ENCODE results near the gene EPHX1. TPM values are rescaled to one million over a fixed set of nuclear protein-coding genes. Genes with fewer than 3 reads are reported as not detected.
"Not testable (repeated sequence)": the region's sequence is repeated elsewhere in the genome, so short reads cannot be mapped to it uniquely, and the experiment has no call there.

Gene EPHX1
- total and polyA plus RNA-seq, 2 of the 8 experiments (the other 6 are each of a cell fraction or from before 2014, with no cell fraction given) = 45.3 to 79.1 TPM

DNA sequence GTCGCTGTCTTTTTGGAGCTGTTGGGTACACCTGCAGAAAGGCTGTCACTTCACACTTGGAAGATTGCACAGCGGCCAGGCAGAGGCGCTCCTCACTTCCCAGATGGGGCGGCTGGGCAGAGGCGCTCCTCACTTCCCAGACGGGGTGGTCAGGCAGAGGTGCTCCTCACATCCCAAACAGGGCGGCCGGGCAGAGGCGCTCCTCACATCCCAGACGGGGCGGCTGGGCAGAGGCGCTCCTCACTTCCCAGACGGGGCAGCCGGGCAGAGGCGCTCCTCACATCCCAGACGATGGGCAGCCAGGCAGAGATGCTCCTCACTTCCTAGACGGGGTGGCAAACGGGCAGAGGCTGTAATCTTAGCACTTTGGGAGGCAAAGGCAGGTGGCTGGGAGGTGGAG, 13.8 kb upstream of the EPHX1 start:
- WGBS, 2 experiments (ENCODE audit: extremely low coverage in 1 of 2, insufficient coverage in 1 of 2, insufficient read length in 1 of 2, insufficient replicate concordance in 2 of 2, low coverage in 1 of 2, low lambda C conversion rate in 2 of 2, missing lambda C conversion rate in 1 of 2) = 98% methylated on average over 11 of the region's 18 CpGs; no CpG with 5 or more reads in 1 of the 2 experiments
- DNase-seq (ENCODE audit: low read depth in 1 of 2, low spot score in 2 of 2); H3K4me2 ChIP-seq (ENCODE audit: insufficient read depth in 1 of 2, low read depth in 2 of 2, low read length in 2 of 2); H3K56ac ChIP-seq (replicated peaks; ENCODE audit: insufficient read length, low read depth, low read length); H4K8ac ChIP-seq (ENCODE audit: extremely low read depth, insufficient read depth, low read length); H2BK12ac ChIP-seq (ENCODE audit: low read depth, low read length); H3K4me3 ChIP-seq (ENCODE audit: extremely low read depth in 1 of 4, insufficient read depth in 2 of 4, low read depth in 3 of 4, low read length in 4 of 4); H2BK20ac ChIP-seq (ENCODE audit: low read length); H3K23ac ChIP-seq (ENCODE audit: insufficient read length); H3K14ac ChIP-seq (ENCODE audit: insufficient read length); H3K23me2 ChIP-seq (ENCODE audit: low read depth, low read length); CTCF ChIA-PET (ENCODE audit: partially characterized antibody); H2BK120ac ChIP-seq (replicated peaks; ENCODE audit: low read depth, low read length); H3K4ac ChIP-seq (replicated peaks; ENCODE audit: insufficient read length, low read depth, low read length); H3K79me1 ChIP-seq (ENCODE audit: low read depth, low read length); FAIRE-seq; H3K79me2 ChIP-seq (ENCODE audit: control insufficient read depth in 1 of 2, insufficient read depth in 2 of 2, low read length in 2 of 2); H2BK15ac ChIP-seq (ENCODE audit: low read length); H2AFZ ChIP-seq (ENCODE audit: low read length); H4K20me1 ChIP-seq (replicated peaks in 1 of 2; ENCODE audit: control insufficient read depth in 1 of 2, insufficient read depth in 2 of 2, low read length in 2 of 2); H3K27ac ChIP-seq (ENCODE audit: low read depth, low read length); H3K9ac ChIP-seq (replicated peaks in 1 of 4; ENCODE audit: extremely low read depth in 1 of 4, low read depth in 3 of 4, low read length in 3 of 4); H2AK5ac ChIP-seq (ENCODE audit: low read depth, low read length); H3K4me1 ChIP-seq (replicated peaks in 1 of 4; ENCODE audit: control insufficient read depth in 3 of 4, insufficient read depth in 4 of 4, low read length in 3 of 4); H4K5ac ChIP-seq (ENCODE audit: insufficient read length, low read depth, low read length); H2BK5ac ChIP-seq (ENCODE audit: low read depth, low read length); H3K18ac ChIP-seq (ENCODE audit: extremely low read depth, low read length); H4K91ac ChIP-seq (replicated peaks; ENCODE audit: insufficient read length, low read length); H3K27me3 ChIP-seq (replicated peaks in 1 of 4; ENCODE audit: control insufficient read depth in 3 of 4, extremely low read depth in 1 of 4, insufficient read depth in 3 of 4, low read length in 3 of 4): not testable (repeated sequence)
- peaks cover 0 to 33% (median 8%) of the 10 kb centered on the region in 4 experiments; a peak in 5 of 8 replicates for H3K36me3 ChIP-seq (ENCODE audit: control insufficient read depth in 2 of 4, insufficient read depth in 4 of 4, low read length in 3 of 4)
- peak in 1 of 2 experiments; percentile 57; a peak in 1 of 3 replicates for TF ChIP-seq EP300 (IDR thresholded peaks at IDR 0.05; ENCODE audit: borderline replicate concordance in 1 of 2, low read depth in 2 of 2, low read length in 2 of 2)
- POLR2A ChIA-PET (ENCODE audit: partially characterized antibody) = interaction anchor here (0.6 kb wide), 1 partner anchor 14 kb away, joined by 3 read pairs; the partner anchor contains the start of gene EPHX1
- H3K9me3 ChIP-seq (ENCODE audit: insufficient read depth in 2 of 2, low read depth in 1 of 2, low read length in 1 of 2) = peaks cover 9 to 26% of the 10 kb centered on the region in 2 experiments
